Measurements from ENCODE around the gene CA10.
A peak's percentile ranks its signal among the peaks of the same experiment; 100 is the strongest.

Gene CA10

DNA sequence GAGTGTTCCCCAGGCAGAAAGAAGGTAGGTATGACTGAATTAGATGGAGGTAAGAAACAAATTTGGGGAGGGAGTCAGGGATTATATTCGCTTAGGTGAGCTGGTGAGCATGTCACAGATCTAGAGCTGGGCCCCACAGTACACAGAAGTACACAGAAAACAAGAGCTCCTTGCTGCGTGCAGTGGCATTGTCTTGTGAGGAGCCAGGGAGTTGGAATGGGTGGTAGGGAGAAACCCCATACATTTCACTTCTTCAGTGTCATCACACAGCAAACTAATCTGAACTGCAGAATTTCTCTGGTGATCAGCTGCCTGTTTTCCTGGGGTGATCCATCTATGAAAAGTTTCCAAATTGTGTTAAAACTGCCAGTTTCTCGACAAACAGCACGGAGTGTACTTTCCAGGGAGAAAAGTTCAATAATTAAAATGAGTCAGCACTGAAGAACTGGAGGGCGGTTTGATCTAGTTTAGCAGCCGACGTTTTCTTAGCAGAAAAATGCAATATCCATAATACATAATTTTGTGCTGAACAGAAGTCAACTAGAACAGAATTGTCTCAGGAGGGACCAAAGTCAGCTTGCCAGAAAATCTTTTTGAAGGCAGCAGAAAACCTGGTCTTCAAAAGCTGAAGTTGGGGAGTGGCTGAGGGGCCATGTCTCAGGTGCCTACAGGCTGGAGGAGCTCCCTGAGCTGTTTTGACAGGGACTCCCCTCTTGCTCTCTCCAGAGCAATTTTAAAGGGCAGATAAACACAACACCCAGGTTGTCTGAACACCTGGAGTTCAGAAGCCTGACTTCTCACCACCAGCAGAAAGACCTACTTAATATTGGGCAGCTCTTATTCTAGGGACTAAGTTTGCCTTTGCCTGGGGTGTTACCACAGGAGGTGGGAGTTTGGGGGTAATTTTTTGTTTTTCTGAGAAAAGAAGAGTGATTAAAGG, 448.6 kb downstream of the CA10 start:
- no peak for ATAC-seq

DNA sequence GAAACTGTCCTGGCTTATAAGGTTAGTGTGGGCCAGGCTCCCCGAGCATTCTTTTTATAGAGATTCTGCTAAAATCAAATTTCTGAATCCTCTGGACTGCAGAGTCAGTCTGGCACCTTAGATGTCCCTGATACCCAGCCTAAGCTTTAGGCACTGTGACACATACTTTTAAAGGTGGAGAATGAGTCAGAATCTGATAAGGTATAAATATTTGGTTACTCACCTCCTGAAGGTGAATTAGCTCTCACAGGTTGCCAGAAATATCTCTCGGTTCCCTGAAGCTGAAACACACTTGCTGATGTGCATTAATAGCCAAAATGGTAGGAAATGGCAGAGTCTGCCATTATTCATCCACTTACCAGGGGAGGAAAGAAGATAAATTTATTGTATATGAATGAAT, 451.3 kb downstream of the CA10 start:
- ATAC-seq = no peak

GRCh38 chr17:51706093-51706492, 452.4 kb downstream of the CA10 start:
- no peak for ATAC-seq

- ATAC-seq = no peak
Observed at GRCh38 chr17:51703361-51704341, 454.9 kb downstream of the CA10 start.

GRCh38 chr17:51702963-51703360, 455.6 kb downstream of the CA10 start:
- no peak for ATAC-seq

- no peak for ATAC-seq
Observed at GRCh38 chr17:51701501-51701900, 457.0 kb downstream of the CA10 start.

DNA sequence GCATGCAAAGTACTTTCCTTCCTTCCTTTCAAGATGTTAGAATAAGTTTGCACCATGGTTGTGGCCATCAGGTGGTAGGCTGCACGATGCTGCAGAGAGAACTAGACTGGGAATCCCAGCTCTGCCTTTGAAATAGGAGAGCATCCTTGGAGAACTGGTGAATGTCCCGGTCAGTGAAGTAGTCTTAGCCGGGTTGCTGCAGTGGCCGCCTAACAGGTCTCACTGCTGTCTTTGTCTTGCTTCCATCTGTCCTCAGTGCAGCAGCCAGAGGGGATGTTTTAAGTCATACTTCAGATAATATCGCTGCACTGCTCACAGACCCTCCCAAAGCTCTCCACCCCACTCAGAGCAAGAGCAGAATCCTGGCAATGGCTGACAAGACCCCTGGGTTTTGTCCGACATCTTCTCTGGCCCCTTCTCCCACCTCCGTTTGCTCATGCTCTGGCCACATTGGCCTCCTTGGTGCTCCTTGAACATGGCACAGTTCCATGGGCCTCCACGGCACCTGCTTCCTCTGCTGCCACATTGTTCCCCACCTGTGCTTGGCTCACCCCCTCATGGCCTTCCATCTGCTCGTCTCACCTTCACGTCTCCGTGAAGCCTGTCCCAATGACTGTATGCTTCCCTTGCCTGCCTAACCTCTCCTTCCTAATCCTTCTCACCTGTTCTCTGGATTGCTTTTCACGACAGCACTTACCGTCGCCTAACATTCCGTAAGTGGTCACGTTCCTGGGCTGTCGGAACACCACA, 458.3 kb downstream of the CA10 start:
- ATAC-seq = no peak

DNA sequence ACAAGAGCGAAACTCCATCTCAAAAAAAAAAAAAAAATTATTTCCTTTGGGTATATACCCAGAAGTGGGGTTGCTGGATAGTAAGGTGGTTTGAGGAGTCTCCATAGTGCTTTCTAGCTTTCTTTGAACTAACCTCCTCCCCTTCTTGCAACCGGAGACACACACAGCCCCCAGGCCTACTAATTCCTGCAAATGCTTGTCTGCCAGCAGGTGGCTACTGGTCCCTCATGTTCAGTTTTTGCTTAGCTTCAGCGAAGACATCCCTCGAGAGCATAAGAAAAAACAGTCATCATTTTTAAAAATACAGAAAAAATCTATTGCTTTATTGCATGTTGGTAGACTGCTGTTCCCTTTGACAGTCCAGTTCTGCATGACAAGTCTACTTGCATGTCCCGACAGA, 459.2 kb downstream of the CA10 start:
- no peak for ATAC-seq

GRCh38 chr17:51692917-51693316, 465.6 kb downstream of the CA10 start:
- ATAC-seq = no peak

DNA sequence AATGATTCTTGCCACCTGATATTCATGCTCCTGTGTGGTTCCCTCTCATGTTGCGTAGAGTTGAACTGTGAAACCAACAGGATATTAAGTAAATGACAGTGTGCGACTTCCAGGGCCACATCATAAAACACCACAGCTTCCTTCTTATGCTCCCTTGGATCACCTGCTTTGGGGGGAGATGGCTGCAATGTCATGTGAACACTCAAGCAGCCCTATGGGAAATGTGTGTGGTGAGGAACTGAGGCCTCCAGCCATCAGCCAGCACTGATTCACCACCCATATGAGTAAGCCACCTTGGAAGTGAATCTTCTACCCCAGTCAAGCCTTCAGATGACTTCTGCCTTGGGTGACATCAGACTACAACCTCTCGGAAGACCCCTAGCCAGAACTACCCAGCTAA, 470.6 kb downstream of the CA10 start:
- ATAC-seq = peak in 1 of 2 donors; percentile 25

- no peak for ATAC-seq
Observed at GRCh38 chr17:51685287-51685909, 473.1 kb downstream of the CA10 start.

DNA sequence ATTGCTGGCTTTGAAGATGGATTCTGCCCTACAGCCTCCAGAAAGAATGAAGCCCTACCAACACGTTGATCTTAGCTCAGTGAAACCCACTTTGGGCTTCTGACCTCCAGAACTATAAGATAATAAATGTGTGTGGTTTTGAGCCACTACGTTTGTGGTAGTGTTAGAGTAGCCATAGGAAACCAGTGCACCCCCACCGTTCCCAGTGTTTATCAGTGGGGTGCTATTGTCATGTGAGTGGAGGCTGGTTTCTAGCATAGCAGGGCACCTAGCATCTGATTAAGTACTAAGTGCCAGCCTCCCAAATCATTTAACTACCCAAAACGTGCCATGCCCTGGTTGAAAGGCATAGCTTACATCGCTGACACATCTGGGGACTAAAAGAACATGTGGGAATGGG, 474.3 kb downstream of the CA10 start:
- ATAC-seq = no peak

DNA sequence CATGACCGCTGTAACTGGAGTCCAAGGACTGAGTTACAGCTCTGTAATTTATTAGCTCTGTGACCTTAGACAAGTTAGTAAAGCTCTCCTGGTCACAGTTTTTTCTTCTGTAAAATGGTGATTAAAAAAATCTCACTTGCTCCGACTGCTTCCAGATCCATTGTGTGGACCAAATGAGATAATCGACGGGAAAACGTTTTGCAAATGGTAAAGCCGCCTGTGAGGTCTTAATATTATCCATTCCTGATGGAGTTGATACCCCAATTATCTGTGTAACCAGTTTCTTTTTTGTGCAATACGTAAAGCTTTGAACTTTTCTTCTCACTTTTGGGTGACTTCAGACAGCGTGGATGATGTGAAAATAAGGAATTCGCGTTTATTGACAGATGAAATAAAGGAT, 475.2 kb downstream of the CA10 start:
- ATAC-seq = no peak

DNA sequence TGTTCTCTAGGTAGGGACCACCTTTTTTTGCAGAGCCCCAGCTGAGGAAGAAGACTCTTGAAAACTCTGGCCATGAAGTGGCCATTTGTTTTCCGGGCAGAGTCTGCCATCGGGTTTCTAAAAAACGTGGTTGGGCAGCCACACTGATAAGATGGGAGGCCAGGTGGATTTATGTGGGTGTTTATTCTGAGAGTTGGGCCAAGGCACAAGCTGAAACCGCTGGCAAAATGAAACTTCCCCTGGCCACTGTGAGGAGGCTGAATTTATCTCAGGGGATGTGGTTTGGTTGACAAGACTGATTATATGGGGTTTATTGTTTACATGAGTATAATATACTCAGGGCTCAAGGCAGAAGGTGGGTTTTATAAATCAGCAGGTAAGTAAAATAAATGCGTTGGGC, 476.4 kb downstream of the CA10 start:
- ATAC-seq = no peak

DNA sequence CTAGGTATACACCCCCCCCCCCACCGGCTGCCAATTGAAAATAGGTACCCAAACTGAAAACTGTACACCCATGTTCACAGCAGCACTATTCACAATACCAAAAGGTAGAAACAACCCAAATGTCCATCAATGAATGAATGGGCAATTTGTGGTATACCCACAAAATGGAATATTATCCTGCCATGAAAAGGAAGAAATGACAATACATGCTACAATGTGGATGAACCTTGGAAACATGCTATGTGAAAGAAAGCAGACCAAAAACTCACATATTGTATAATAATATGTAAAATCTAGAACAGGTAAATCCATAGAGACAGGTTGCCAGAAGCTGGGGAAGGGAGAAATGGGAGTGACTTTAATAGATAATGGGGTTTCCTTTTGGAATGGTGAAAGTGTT, 480.6 kb downstream of the CA10 start:
- ATAC-seq = no peak

GRCh38 chr17:51676691-51677487, 481.6 kb downstream of the CA10 start:
- no peak for ATAC-seq

- no peak for ATAC-seq
Observed at GRCh38 chr17:51674579-51675255, 483.8 kb downstream of the CA10 start.

GRCh38 chr17:51673070-51673469, 485.4 kb downstream of the CA10 start:
- no peak for ATAC-seq

GRCh38 chr17:51672065-51672464, 486.4 kb downstream of the CA10 start:
- no peak for ATAC-seq

- ATAC-seq = no peak
Observed at GRCh38 chr17:51670899-51671298, 487.6 kb downstream of the CA10 start.

GRCh38 chr17:51668963-51669246, 489.6 kb downstream of the CA10 start:
- no peak for ATAC-seq
